T-helper 1 cell treated with Interleukin-12 subunit alpha and Interleukin-12 subunit beta and Interleukin-4 antibody, amounts not matched to agents 30 μg/mL and 1 μg/mL, for 36 hours (primary cell): ENCODE results near the gene GRAP.

ENCODE experiments used
- H3K27ac Mint-ChIP-seq: one replicate; pipeline ENCODE4 v1.8.0; 2021; ENCODE audit warnings: mild to moderate bottlenecking, mixed read lengths
- H3K27me3 Mint-ChIP-seq: one replicate; pipeline ENCODE4 v1.8.0; 2021; ENCODE audit warnings: low read depth, mixed read lengths
- H3K36me3 Mint-ChIP-seq: one replicate; pipeline ENCODE4 v1.8.0; 2021; ENCODE audit warnings: low read depth, mixed read lengths
- H3K4me1 Mint-ChIP-seq: one replicate; pipeline ENCODE4 v1.8.0; 2021; ENCODE audit warnings: low read depth, mixed read lengths
- H3K4me3 Mint-ChIP-seq: one replicate; pipeline ENCODE4 v1.8.0; 2021; ENCODE audit warnings: mild to moderate bottlenecking, moderate library complexity, mixed read lengths
- H3K9me3 Mint-ChIP-seq: one replicate; pipeline ENCODE4 v1.8.0; 2021; ENCODE audit warnings: mixed read lengths

The GRAP gene

GRCh38 chr17:18977646-18978045 lies 69.1 kb downstream of the GRAP start:
- H3K36me3 Mint-ChIP-seq, result no peaks in the 10 kb centered on the region
- H3K27ac Mint-ChIP-seq, result no peak overlapping the region
- no peaks in the 10 kb centered on the region for H3K27me3 Mint-ChIP-seq
- no peak overlapping the region for H3K4me3 Mint-ChIP-seq
- H3K9me3 Mint-ChIP-seq, result no peaks in the 10 kb centered on the region
- H3K4me1 Mint-ChIP-seq, result no peaks in the 10 kb centered on the region

GRCh38 chr17:18977021-18977420 lies 69.7 kb downstream of the GRAP start:
- Mint-ChIP-seq H3K27ac (no peak overlapping the region), H3K27me3 (no peaks in the 10 kb centered on the region), H3K4me1 (no peaks in the 10 kb centered on the region), H3K36me3 (no peaks in the 10 kb centered on the region), H3K4me3 (no peak overlapping the region), H3K9me3 (no peaks in the 10 kb centered on the region)

GRCh38 chr17:18976201-18976600 lies 70.6 kb downstream of the GRAP start:
- H3K36me3 Mint-ChIP-seq, result no peaks in the 10 kb centered on the region
- no peaks in the 10 kb centered on the region for H3K27me3 Mint-ChIP-seq
- H3K9me3 Mint-ChIP-seq, result no peaks in the 10 kb centered on the region
- H3K4me1 Mint-ChIP-seq, result no peaks in the 10 kb centered on the region
- no peak overlapping the region for H3K4me3 Mint-ChIP-seq
- no peak overlapping the region for H3K27ac Mint-ChIP-seq

GRCh38 chr17:18975597-18975996 lies 71.2 kb downstream of the GRAP start:
- no peaks in the 10 kb centered on the region for H3K36me3 Mint-ChIP-seq
- H3K4me3 Mint-ChIP-seq, result no peak overlapping the region
- H3K9me3 Mint-ChIP-seq, result no peaks in the 10 kb centered on the region
- no peak overlapping the region for H3K27ac Mint-ChIP-seq
- H3K4me1 Mint-ChIP-seq, result no peaks in the 10 kb centered on the region
- no peaks in the 10 kb centered on the region for H3K27me3 Mint-ChIP-seq

GRCh38 chr17:18974407-18975149 lies 72.2 kb downstream of the GRAP start:
- no peaks in the 10 kb centered on the region for H3K27me3 Mint-ChIP-seq
- no peaks in the 10 kb centered on the region for H3K9me3 Mint-ChIP-seq
- H3K27ac Mint-ChIP-seq, result no peak overlapping the region
- no peak overlapping the region for H3K4me3 Mint-ChIP-seq
- peaks cover 4% of the 10 kb centered on the region for H3K4me1 Mint-ChIP-seq
- H3K36me3 Mint-ChIP-seq, result no peaks in the 10 kb centered on the region

- Mint-ChIP-seq H3K9me3 (no peaks in the 10 kb centered on the region), H3K27ac (no peak overlapping the region), H3K36me3 (no peaks in the 10 kb centered on the region), H3K4me3 (no peak overlapping the region), H3K27me3 (no peaks in the 10 kb centered on the region), H3K4me1 (peaks cover 4% of the 10 kb centered on the region)
Observed at GRCh38 chr17:18971801-18972200, 75.0 kb downstream of the GRAP start.
